GM18526 (cell line): ENCODE results near the gene MRTFA.

Experiments
- POLR2A ChIP-seq: IDR thresholded peaks from 3 replicates; pipeline ENCODE4 v1.6.1; 2011; ENCODE audit not compliant: insufficient read length; ENCODE audit errors: extremely low read depth

Gene MRTFA

GRCh38 chr22:40557972-40558371 lies 78.5 kb downstream of the MRTFA start:
- no peak for TF ChIP-seq POLR2A

- no peak for TF ChIP-seq POLR2A
Measured at GRCh38 chr22:40556641-40557040, 79.9 kb downstream of the MRTFA start.

- TF ChIP-seq POLR2A, result no peak
Measured at GRCh38 chr22:40553014-40553554, 83.4 kb downstream of the MRTFA start.

- TF ChIP-seq POLR2A, result no peak
Measured at GRCh38 chr22:40552070-40552469, 84.4 kb downstream of the MRTFA start.

- TF ChIP-seq POLR2A, result no peak
Measured at GRCh38 chr22:40547729-40548143, 88.8 kb downstream of the MRTFA start.

- no peak for TF ChIP-seq POLR2A
Measured at GRCh38 chr22:40544758-40545157, 91.8 kb downstream of the MRTFA start.

- TF ChIP-seq POLR2A, result no peak
Measured at GRCh38 chr22:40542821-40543540, 93.5 kb downstream of the MRTFA start.

GRCh38 chr22:40541300-40541699 lies 95.2 kb downstream of the MRTFA start:
- TF ChIP-seq POLR2A, result no peak

GRCh38 chr22:40540265-40540664 lies 96.3 kb downstream of the MRTFA start:
- no peak for TF ChIP-seq POLR2A

- TF ChIP-seq POLR2A, result no peak
Measured at GRCh38 chr22:40535642-40536041, 100.9 kb downstream of the MRTFA start.

- no peak for TF ChIP-seq POLR2A
Measured at GRCh38 chr22:40535189-40535512, 101.4 kb downstream of the MRTFA start.

- no peak for TF ChIP-seq POLR2A
Measured at GRCh38 chr22:40534379-40535188, 101.9 kb downstream of the MRTFA start.

- no peak for TF ChIP-seq POLR2A
Measured at GRCh38 chr22:40533712-40534378, 102.7 kb downstream of the MRTFA start.

GRCh38 chr22:40531951-40532900 lies 104.3 kb downstream of the MRTFA start:
- TF ChIP-seq POLR2A, result no peak

- TF ChIP-seq POLR2A, result no peak
Measured at GRCh38 chr22:40529821-40530220, 106.7 kb downstream of the MRTFA start.

GRCh38 chr22:40526960-40527359 lies 109.6 kb downstream of the MRTFA start:
- no peak for TF ChIP-seq POLR2A
